ENCODE measurements around the gene AKAP6.

The AKAP6 gene

DNA sequence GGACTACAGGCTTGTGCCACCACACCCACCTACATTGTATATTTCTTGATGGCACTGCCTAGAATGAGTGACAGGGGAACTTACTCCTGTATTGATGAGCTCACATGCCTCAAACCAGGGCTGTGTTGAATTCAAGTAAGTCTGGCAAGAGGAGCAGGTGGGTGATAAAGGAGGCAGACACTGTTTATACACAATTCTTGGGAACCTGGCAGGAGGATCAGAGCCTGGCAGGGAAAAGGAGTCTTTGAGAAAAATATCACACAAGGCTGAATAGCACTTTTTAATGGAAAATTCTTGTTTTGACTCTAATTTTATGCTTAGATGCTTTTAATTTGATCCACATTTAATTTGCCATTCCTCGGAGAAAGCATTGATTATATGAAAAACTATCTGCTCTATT lies 316.5 kb downstream of the AKAP6 start:
- TF ChIP-seq, protein P1, sequence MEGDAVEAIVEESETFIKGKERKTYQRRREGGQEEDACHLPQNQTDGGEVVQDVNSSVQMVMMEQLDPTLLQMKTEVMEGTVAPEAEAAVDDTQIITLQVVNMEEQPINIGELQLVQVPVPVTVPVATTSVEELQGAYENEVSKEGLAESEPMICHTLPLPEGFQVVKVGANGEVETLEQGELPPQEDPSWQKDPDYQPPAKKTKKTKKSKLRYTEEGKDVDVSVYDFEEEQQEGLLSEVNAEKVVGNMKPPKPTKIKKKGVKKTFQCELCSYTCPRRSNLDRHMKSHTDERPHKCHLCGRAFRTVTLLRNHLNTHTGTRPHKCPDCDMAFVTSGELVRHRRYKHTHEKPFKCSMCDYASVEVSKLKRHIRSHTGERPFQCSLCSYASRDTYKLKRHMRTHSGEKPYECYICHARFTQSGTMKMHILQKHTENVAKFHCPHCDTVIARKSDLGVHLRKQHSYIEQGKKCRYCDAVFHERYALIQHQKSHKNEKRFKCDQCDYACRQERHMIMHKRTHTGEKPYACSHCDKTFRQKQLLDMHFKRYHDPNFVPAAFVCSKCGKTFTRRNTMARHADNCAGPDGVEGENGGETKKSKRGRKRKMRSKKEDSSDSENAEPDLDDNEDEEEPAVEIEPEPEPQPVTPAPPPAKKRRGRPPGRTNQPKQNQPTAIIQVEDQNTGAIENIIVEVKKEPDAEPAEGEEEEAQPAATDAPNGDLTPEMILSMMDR (IDR thresholded peaks at IDR 0.05; ENCODE audit: low read depth, low read length, missing control alignments): no peak
- no peak overlapping the region for H3K4me3 ChIP-seq (ENCODE audit: low read depth, low read length)
- in situ Hi-C loops (cut with HindIII; ENCODE audit: low sequenced_read_pairs): no loop called here
- DNase-seq (ENCODE audit: low read depth): no peak

- TF ChIP-seq, protein P1 (IDR thresholded peaks at IDR 0.05; ENCODE audit: low read depth, low read length, missing control alignments): no peak
- no peak overlapping the region for H3K4me3 ChIP-seq (ENCODE audit: low read depth, low read length)
- no peak for DNase-seq (ENCODE audit: low read depth)
- in situ Hi-C loops (cut with HindIII; ENCODE audit: low sequenced_read_pairs): no loop called here
Measured at GRCh38 chr14:32648434-32648833, 319.3 kb downstream of the AKAP6 start.

DNA sequence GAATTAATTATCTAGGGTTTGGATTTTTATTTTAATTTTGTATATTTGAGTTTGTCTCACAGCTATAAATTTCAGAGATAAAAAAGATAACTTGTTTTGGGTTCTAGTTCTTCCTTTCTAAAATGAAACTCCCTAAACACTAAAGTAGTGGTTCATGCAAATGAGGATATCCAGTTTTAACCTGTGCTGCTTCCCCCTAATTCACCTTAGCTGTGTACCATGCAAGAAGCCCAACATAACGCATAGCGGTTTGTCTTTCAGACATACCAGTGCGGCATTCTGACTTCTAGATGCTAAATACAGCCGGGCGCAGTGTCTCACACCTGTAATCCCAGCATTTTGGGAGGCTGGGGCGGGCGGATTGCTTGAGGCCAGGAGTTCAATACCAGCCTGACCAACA lies 320.9 kb downstream of the AKAP6 start:
- TF ChIP-seq, protein P1 (IDR thresholded peaks at IDR 0.05; ENCODE audit: low read depth, low read length, missing control alignments): no peak
- H3K4me3 ChIP-seq (ENCODE audit: low read depth, low read length): no peak overlapping the region
- in situ Hi-C loops (cut with HindIII; ENCODE audit: low sequenced_read_pairs): no loop called here
- no peak for DNase-seq (ENCODE audit: low read depth)

GRCh38 chr14:32650665-32651064 lies 321.6 kb downstream of the AKAP6 start:
- no peak for DNase-seq (ENCODE audit: low read depth)
- TF ChIP-seq, protein P1 (IDR thresholded peaks at IDR 0.05; ENCODE audit: low read depth, low read length, missing control alignments): no peak
- in situ Hi-C loops (cut with HindIII; ENCODE audit: low sequenced_read_pairs): no loop called here
- no peak overlapping the region for H3K4me3 ChIP-seq (ENCODE audit: low read depth, low read length)

DNA sequence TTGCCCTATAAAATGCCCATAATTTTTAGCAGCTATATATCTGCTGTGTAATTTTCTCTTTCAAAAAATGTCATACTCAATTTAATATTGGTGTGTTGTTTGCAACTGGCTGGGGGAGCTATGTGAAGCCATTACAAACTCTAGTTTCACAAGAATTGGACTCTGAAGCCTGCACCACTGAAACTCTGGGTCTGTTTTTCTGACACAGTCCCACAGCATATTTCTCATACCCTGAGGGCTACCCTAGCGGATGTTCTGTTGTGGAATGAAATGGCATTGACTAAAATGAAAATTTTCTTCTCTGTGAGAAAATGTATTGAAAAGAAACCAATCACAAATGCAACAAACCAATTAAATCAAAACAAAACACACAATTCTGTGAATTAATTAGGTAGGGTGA lies 325.0 kb downstream of the AKAP6 start:
- no peak overlapping the region for H3K4me3 ChIP-seq (ENCODE audit: low read depth, low read length)
- DNase-seq (ENCODE audit: low read depth): no peak
- TF ChIP-seq, protein P1 (IDR thresholded peaks at IDR 0.05; ENCODE audit: low read depth, low read length, missing control alignments): no peak
- in situ Hi-C loops (cut with HindIII; ENCODE audit: low sequenced_read_pairs): no loop called here

GRCh38 chr14:32656601-32657000 lies 327.5 kb downstream of the AKAP6 start:
- in situ Hi-C loops (cut with HindIII; ENCODE audit: low sequenced_read_pairs): no loop called here
- H3K4me3 ChIP-seq (ENCODE audit: low read depth, low read length): no peak overlapping the region
- no peak for DNase-seq (ENCODE audit: low read depth)
- TF ChIP-seq, protein P1 (IDR thresholded peaks at IDR 0.05; ENCODE audit: low read depth, low read length, missing control alignments): no peak

GRCh38 chr14:32657081-32657480 lies 328.0 kb downstream of the AKAP6 start:
- in situ Hi-C loops (cut with HindIII; ENCODE audit: low sequenced_read_pairs): no loop called here
- peak; percentile 33 for DNase-seq (ENCODE audit: low read depth)
- TF ChIP-seq, protein P1 (IDR thresholded peaks at IDR 0.05; ENCODE audit: low read depth, low read length, missing control alignments): no peak
- no peak overlapping the region for H3K4me3 ChIP-seq (ENCODE audit: low read depth, low read length)
